Panc1 (cell line): ENCODE measurements around the gene TRERF1. TPM values are rescaled to one million over a fixed set of nuclear protein-coding genes. Genes with fewer than 3 reads are reported as not detected.

Experiments used
- ATAC-seq: fragments of 200-7000 bp; cut with Tn5 transposase; 2 replicates; pipeline ENCODE4 v1.9.1; 2020; ENCODE audit warnings: mild to moderate bottlenecking, moderate library complexity
- BruUV-seq: library from RNA; stranded (reverse); fragments of 400-500 nt; replicated peaks from 2 replicates; lab custom pipeline; 2021; lab: Mats Ljungman, UMichigan
- CTCF ChIA-PET: fragments of 300-600 bp; sonication (Branson Sonifier 250); formaldehyde crosslinking; loops from one replicate; lab custom pipeline; 2022; ENCODE audit warnings: antibody characterized with exemption; lab: Charles Lee
- POLR2A ChIA-PET: fragments of 300-600 bp; sonication (Branson Sonifier 250); formaldehyde crosslinking; loops from one replicate; lab custom pipeline; 2022; ENCODE audit warnings: antibody characterized with exemption; lab: Charles Lee
- DNase-seq: peaks from one replicate; pipeline ENCODE4 v3.0.0-alpha.2; 2010; ENCODE audit warnings: low read depth, low spot score
- H3K27ac ChIP-seq: 2 replicates; pipeline ENCODE4 v1.5.1; 2011; ENCODE audit warnings: mild to moderate bottlenecking, low read length, inconsistent platforms
- H3K27me3 ChIP-seq: fragments of 200-500 bp; sonication (Bioruptor generic); 2 replicates; pipeline ENCODE4 v1.6.0; 2014; ENCODE audit warnings: low read length, inconsistent platforms; ENCODE audit not compliant: control insufficient read depth, insufficient read depth
- H3K36me3 ChIP-seq: fragments of 200-500 bp; sonication (Bioruptor generic); 2 replicates; pipeline ENCODE4 v1.5.1; 2014; ENCODE audit warnings: inconsistent platforms, mild to moderate bottlenecking, low read length, moderate library complexity; ENCODE audit not compliant: control insufficient read depth, insufficient read depth
- H3K4me1 ChIP-seq: 2 replicates; pipeline ENCODE4 v1.5.1; 2011; ENCODE audit warnings: inconsistent platforms, mild to moderate bottlenecking, low read length, moderate library complexity; ENCODE audit not compliant: control insufficient read depth, insufficient read depth
- H3K4me3 ChIP-seq, 2 experiments: 2 replicates each; pipeline ENCODE4 v1.5.1; 2011 to 2012; ENCODE audit warnings: low read depth in 2 of 2, low read length in 2 of 2, mild to moderate bottlenecking in 2 of 2, inconsistent platforms in 1 of 2, moderate library complexity in 1 of 2
- H3K9me3 ChIP-seq: fragments of 200-500 bp; sonication (Bioruptor generic); 2 replicates; pipeline ENCODE4 v1.5.1; 2014; ENCODE audit warnings: low read depth, mild to moderate bottlenecking, inconsistent platforms, low read length, moderate library complexity; ENCODE audit not compliant: control insufficient read depth, insufficient read depth
- CTCF ChIP-seq: fragments of 450-650 bp; IDR thresholded peaks from 2 replicates; pipeline ENCODE4 v1.5.1; 2017; ENCODE audit warnings: mild to moderate bottlenecking
- POLR2AphosphoS5 ChIP-seq: IDR thresholded peaks from 2 replicates; pipeline ENCODE4 v1.6.1; 2012; ENCODE audit warnings: mild to moderate bottlenecking, low read depth, low read length, moderate library complexity
- REST ChIP-seq, 2 experiments: IDR thresholded peaks; 2 replicates each; pipeline ENCODE4 v1.6.1; 2011 to 2012; ENCODE audit warnings: low read depth in 2 of 2, control low read depth in 1 of 2, low read length in 1 of 2, mild to moderate bottlenecking in 1 of 2, moderate library complexity in 1 of 2; ENCODE audit not compliant: insufficient read depth in 1 of 2
- SIN3A ChIP-seq: IDR thresholded peaks from 2 replicates; pipeline ENCODE4 v1.6.1; 2012; ENCODE audit warnings: low read depth, mild to moderate bottlenecking, low read length, moderate library complexity, borderline replicate concordance; ENCODE audit not compliant: insufficient read depth
- TCF7L2 ChIP-seq: IDR thresholded peaks from 2 replicates; pipeline ENCODE4 v1.6.1; 2011; ENCODE audit warnings: mild to moderate bottlenecking, low read depth, low read length, inconsistent platforms
- in situ Hi-C: cut with HindIII; loops from 2 replicates; pipeline ENCODE4 v1.10.0; 2016; ENCODE audit warnings: low sequenced_read_pairs, low pct_unique_long_range_greater_than_20kb
- intact Hi-C: fragments of 100-400 bp; cut with micrococcal nuclease; formaldehyde crosslinking; loops from one replicate; pipeline ENCODE4 v1.10.0; 2022; ENCODE audit not compliant: unreplicated experiment
- total RNA-seq: library from RNA; stranded (reverse); gene quantifications from one replicate; pipeline ENCODE4 v1.2.1, GENCODE V29; 2021; ENCODE audit not compliant: unreplicated experiment

Gene TRERF1
- total RNA-seq, 1 experiment from 2014 or later: 30.6 TPM

- no peaks in the 10 kb centered on the region for H3K9me3 ChIP-seq
- BruUV-seq: no TSS peak
- no peaks in the 10 kb centered on the region for H3K27me3 ChIP-seq
- in situ Hi-C loops: no loop called here
- H3K27ac ChIP-seq: no peak overlapping the region
- H3K36me3 ChIP-seq: no peaks in the 10 kb centered on the region
- H3K4me1 ChIP-seq: peaks cover under 1% of the 10 kb centered on the region; the same call in 1 of the 2 replicates
- POLR2A ChIA-PET: no interaction called here
- intact Hi-C loops: no loop called here
- no peak overlapping the region for H3K4me3 ChIP-seq
- ATAC-seq: no peak
- no peak for DNase-seq
- CTCF ChIA-PET: interaction anchor here (1.2 kb wide), 1 partner anchor 87 kb away, joined by 3 read pairs; no protein-coding TSS in a partner anchor
- TF ChIP-seq CTCF (no peak), SIN3A (no peak), POLR2AphosphoS5 (no peak), REST (IDR thresholded peaks at IDR 0.05; ENCODE audit: insufficient read depth in 1 of 2, low read depth in 2 of 2, low read length in 1 of 2) (no peak), TCF7L2 (no peak)
These were observed 9.2 kb upstream of the TRERF1 start for GRCh38 chr6:42460883-42461282.

- CTCF ChIA-PET: no interaction called here
- DNase-seq (no peak), ATAC-seq (no peak)
- no peaks in the 10 kb centered on the region for H3K9me3 ChIP-seq
- H3K27ac ChIP-seq: no peak overlapping the region
- no peaks in the 10 kb centered on the region for H3K36me3 ChIP-seq
- H3K4me1 ChIP-seq: peaks cover 9% of the 10 kb centered on the region
- H3K4me3 ChIP-seq: no peak overlapping the region
- POLR2A ChIA-PET: interaction anchor here (0.6 kb wide), 1 partner anchor 95 kb away, joined by 3 read pairs; no protein-coding TSS in a partner anchor
- in situ Hi-C loops: no loop called here
- no TSS peak for BruUV-seq
- H3K27me3 ChIP-seq: no peaks in the 10 kb centered on the region
- no peak for TF ChIP-seq TCF7L2
- intact Hi-C loops: loop anchor here (10.0 kb wide), 1 partner anchor 145 kb away; no protein-coding TSS in a partner anchor
These were observed 8.2 kb upstream of the TRERF1 start for GRCh38 chr6:42459888-42460287.

GRCh38 chr6:42454428-42454791 lies 2.7 kb upstream of the TRERF1 start:
- Histone ChIP-seq H3K4me3 (peak overlapping the region; percentile 81 to 90), H3K27me3 (no peaks in the 10 kb centered on the region), H3K27ac (peak overlapping the region; percentile 99), H3K36me3 (no peaks in the 10 kb centered on the region; the same call in 1 of the 2 replicates), H3K9me3 (no peaks in the 10 kb centered on the region), H3K4me1 (peaks cover 29% of the 10 kb centered on the region)
- peak; percentile 4 for ATAC-seq
- no TSS peak for BruUV-seq
- intact Hi-C loops (loop anchor here (2.0 to 10.0 kb wide), 3 partner anchors 78 to 140 kb away; no protein-coding TSS in a partner anchor), in situ Hi-C loops (no loop called here)
- ChIA-PET POLR2A (interaction anchor here (0.6 kb wide), 1 partner anchor 9 kb away, joined by 3 read pairs; no protein-coding TSS in a partner anchor), CTCF (interaction anchor here (2.0 kb wide), 1 partner anchor 93 kb away, joined by 14 read pairs; no protein-coding TSS in a partner anchor)
- TF ChIP-seq POLR2AphosphoS5 (no peak), CTCF (no peak), TCF7L2 (no peak), SIN3A (no peak)
- no peak for DNase-seq
